Endodermal cell (in vitro differentiated cells): ENCODE results near the gene HOXC11. TPM values are rescaled to one million over a fixed set of nuclear protein-coding genes. Genes with fewer than 3 reads are reported as not detected.

Experiments
- DNase-seq: peaks from one replicate; pipeline ENCODE4 v3.0.0-alpha.2; 2017
- H3K27ac ChIP-seq: 2 replicates; pipeline ENCODE4 v1.5.1; 2013; ENCODE audit warnings: mild to moderate bottlenecking, low read depth, low read length, moderate library complexity
- H3K27me3 ChIP-seq: 2 replicates; pipeline ENCODE4 v1.6.1; 2013; ENCODE audit warnings: mild to moderate bottlenecking, low read length, moderate library complexity; ENCODE audit not compliant: insufficient read depth, control insufficient read depth, poor library complexity, severe bottlenecking
- H3K36me3 ChIP-seq: 2 replicates; pipeline ENCODE4 v1.7.0; 2013; ENCODE audit warnings: mild to moderate bottlenecking, low read length, moderate library complexity; ENCODE audit not compliant: control insufficient read depth, insufficient read depth
- H3K4me1 ChIP-seq: one replicate; pipeline ENCODE4 v1.7.0; 2013; ENCODE audit warnings: low read length; ENCODE audit not compliant: control insufficient read depth, insufficient read depth
- H3K4me3 ChIP-seq: 2 replicates; pipeline ENCODE4 v1.5.1; 2013; ENCODE audit warnings: mild to moderate bottlenecking, low read length, moderate library complexity
- H3K9ac ChIP-seq: 2 replicates; pipeline ENCODE4 v1.6.1; 2013; ENCODE audit warnings: mild to moderate bottlenecking, low read length, moderate library complexity; ENCODE audit not compliant: poor library complexity, severe bottlenecking; ENCODE audit errors: extremely low read depth
- H3K9me3 ChIP-seq: 2 replicates; pipeline ENCODE4 v1.6.1; 2013; ENCODE audit warnings: mild to moderate bottlenecking, low read length, moderate library complexity; ENCODE audit not compliant: control insufficient read depth
- H3K27ac Mint-ChIP-seq: 2 replicates; pipeline ENCODE4 v1.8.0; 2020; ENCODE audit warnings: mixed read lengths
- H3K27me3 Mint-ChIP-seq: 2 replicates; pipeline ENCODE4 v1.8.0; 2021; ENCODE audit warnings: mild to moderate bottlenecking, mixed read lengths; ENCODE audit not compliant: insufficient read depth
- H3K36me3 Mint-ChIP-seq: 2 replicates; pipeline ENCODE4 v1.8.0; 2020; ENCODE audit warnings: low read depth, mixed read lengths
- H3K4me1 Mint-ChIP-seq: 2 replicates; pipeline ENCODE4 v1.8.0; 2020; ENCODE audit warnings: mixed read lengths
- H3K4me3 Mint-ChIP-seq: 2 replicates; pipeline ENCODE4 v1.8.0; 2020; ENCODE audit warnings: mild to moderate bottlenecking, moderate library complexity, mixed read lengths
- H3K9me3 Mint-ChIP-seq: 2 replicates; pipeline ENCODE4 v1.8.0; 2020; ENCODE audit warnings: mild to moderate bottlenecking, mixed read lengths
- CTCF ChIP-seq: fragments of 200-600 bp; sonication (generic); conservative IDR thresholded peaks from 2 replicates; pipeline ENCODE4 v1.5.0; 2021; ENCODE audit warnings: antibody characterized with exemption, mild to moderate bottlenecking
- WGBS, 2 experiments: methylation state at CpG; one replicate each; pipeline versions ENCODE4 v1.1.5 to v1.1.7; 2013; ENCODE audit warnings: missing lambda C conversion rate in 2 of 2, mixed read lengths in 1 of 2; ENCODE audit not compliant: insufficient coverage in 1 of 2, insufficient read length in 1 of 2; 5-methylcytosine and 5-hydroxymethylcytosine counted together
- total RNA-seq, 2 donors: library from RNA; stranded (reverse); fragmentation: NEBNext Ultra II Directional in 1 of 2; extraction: Animal tissue kit (Norgen Biotek cat#: 25700) in 1 of 2; gene quantifications; 2 replicates in 1 of 2; 3 replicates in 1 of 2; pipeline ENCODE4 v1.2.1, GENCODE V29; 2021

Gene HOXC11
- total RNA-seq, 2 donors from 2014 or later: not detected

- H3K4me3 Mint-ChIP-seq: peak overlapping the region; percentile 47
- Histone ChIP-seq H3K36me3 (no peaks in the 10 kb centered on the region), H3K9ac (no peak overlapping the region), H3K27me3 (peaks cover 100% of the 10 kb centered on the region), H3K4me3 (no peak overlapping the region), H3K27ac (peak overlapping the region; percentile 16), H3K9me3 (no peaks in the 10 kb centered on the region), H3K4me1 (no peaks in the 10 kb centered on the region)
- peaks cover 13% of the 10 kb centered on the region for H3K4me1 Mint-ChIP-seq
- H3K27me3 Mint-ChIP-seq: peaks cover 99% of the 10 kb centered on the region
- no peaks in the 10 kb centered on the region for H3K9me3 Mint-ChIP-seq
- DNase-seq: peak; percentile 81
- H3K27ac Mint-ChIP-seq: no peak overlapping the region
- H3K36me3 Mint-ChIP-seq: no peaks in the 10 kb centered on the region
- 14 to 17% methylated on average over 10 to 24 of the region's 29 CpGs for WGBS, 2 experiments
- no peak for TF ChIP-seq CTCF
Measured at GRCh38 chr12:54018468-54018984, 45.6 kb downstream of the HOXC11 start.

- DNase-seq: peak; percentile 90
- Mint-ChIP-seq H3K36me3 (no peaks in the 10 kb centered on the region), H3K27me3 (peaks cover 99% of the 10 kb centered on the region), H3K4me1 (peaks cover 15% of the 10 kb centered on the region), H3K27ac (no peak overlapping the region), H3K9me3 (no peaks in the 10 kb centered on the region), H3K4me3 (peak overlapping the region; percentile 20)
- no peaks in the 10 kb centered on the region for H3K9me3 ChIP-seq
- H3K27ac ChIP-seq: no peak overlapping the region
- H3K4me3 ChIP-seq: no peak overlapping the region
- peaks cover 100% of the 10 kb centered on the region for H3K27me3 ChIP-seq
- no peaks in the 10 kb centered on the region for H3K4me1 ChIP-seq
- no peaks in the 10 kb centered on the region for H3K36me3 ChIP-seq
- 0 to 6% methylated on average over 7 to 37 of the region's 43 CpGs for WGBS, 2 experiments
- H3K9ac ChIP-seq: no peak overlapping the region
- TF ChIP-seq CTCF: no peak
Measured at GRCh38 chr12:54019091-54019811, 46.3 kb downstream of the HOXC11 start.

GRCh38 chr12:54019924-54020590 is 47.1 kb downstream of the HOXC11 start:
- Mint-ChIP-seq H3K4me3 (no peak overlapping the region), H3K36me3 (no peaks in the 10 kb centered on the region), H3K4me1 (peaks cover 15% of the 10 kb centered on the region), H3K27me3 (peaks cover 99% of the 10 kb centered on the region), H3K27ac (no peak overlapping the region), H3K9me3 (no peaks in the 10 kb centered on the region)
- Histone ChIP-seq H3K27me3 (peaks cover 100% of the 10 kb centered on the region), H3K4me3 (no peak overlapping the region), H3K4me1 (no peaks in the 10 kb centered on the region), H3K9ac (no peak overlapping the region), H3K27ac (no peak overlapping the region), H3K9me3 (no peaks in the 10 kb centered on the region), H3K36me3 (no peaks in the 10 kb centered on the region)
- no peak for TF ChIP-seq CTCF
- peak; percentile 49 for DNase-seq
- 5 to 17% methylated on average over 4 to 10 of the region's 10 CpGs for WGBS, 2 experiments
